Measurements from ENCODE around the gene IGFBP7.
"Not testable (repeated sequence)": the region's sequence is repeated elsewhere in the genome, so short reads cannot be mapped to it uniquely, and the experiment has no call there.

IGFBP7 gene

DNA sequence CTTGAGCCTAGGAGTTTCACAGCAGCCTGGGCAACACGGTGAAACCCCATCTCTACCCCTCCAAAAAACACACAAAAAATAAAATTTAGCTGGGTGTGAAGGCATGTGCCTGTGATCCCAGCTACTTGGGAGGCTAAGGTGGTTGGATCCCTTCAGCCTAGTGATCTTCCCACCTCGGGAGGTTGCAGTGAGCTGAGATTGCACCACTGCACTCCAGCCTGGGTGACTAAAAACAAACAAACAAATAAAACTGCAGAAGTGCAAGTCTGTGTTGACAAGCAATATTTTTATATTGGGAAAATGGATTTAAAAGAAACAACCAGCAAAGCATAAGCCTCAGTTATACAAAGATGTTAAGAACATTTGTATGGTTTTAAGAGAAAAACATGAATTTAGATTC, 46.1 kb downstream of the IGFBP7 start:
- H3K4me2 ChIP-seq (ENCODE audit: low read length), result no peak overlapping the region
- H3K4me3 ChIP-seq (ENCODE audit: low read depth, low read length), result no peak overlapping the region

DNA sequence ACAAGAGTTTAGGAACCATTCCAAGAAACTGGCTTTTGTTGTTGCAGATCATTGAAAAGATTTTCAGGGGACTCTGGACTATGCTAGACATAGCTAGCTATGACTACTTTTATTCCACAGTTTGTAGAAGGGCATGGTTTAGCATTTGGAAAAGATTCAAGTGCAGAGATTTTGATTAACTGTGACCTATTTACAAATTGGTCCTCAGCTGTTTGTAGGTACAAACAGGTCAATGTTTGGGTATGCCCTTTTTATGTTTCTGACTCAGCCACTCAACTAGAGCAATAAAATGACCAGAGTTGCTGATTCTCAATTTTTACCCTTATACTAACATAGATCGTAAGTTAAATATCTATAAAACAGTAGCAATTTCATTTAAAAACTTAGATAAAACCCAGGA, 46.7 kb downstream of the IGFBP7 start:
- H3K4me3 ChIP-seq (ENCODE audit: low read depth, low read length), result no peak overlapping the region

More for the DNA sequence above, 46.1 kb downstream of the IGFBP7 start:
- Histone ChIP-seq H3K9me3 (ENCODE audit: control insufficient read depth, low read length) (no peaks in the 10 kb centered on the region), H2AFZ (no peak overlapping the region), H3K27ac (no peak overlapping the region), H3K27me3 (ENCODE audit: control insufficient read depth, insufficient read depth, low read length) (no peaks in the 10 kb centered on the region), H3K9ac (no peak overlapping the region), H3K4me1 (no peaks in the 10 kb centered on the region), H3K79me2 (no peaks in the 10 kb centered on the region), H3K36me3 (ENCODE audit: control insufficient read depth, insufficient read depth, low read length) (no peaks in the 10 kb centered on the region)
- TF ChIP-seq, protein P1, sequence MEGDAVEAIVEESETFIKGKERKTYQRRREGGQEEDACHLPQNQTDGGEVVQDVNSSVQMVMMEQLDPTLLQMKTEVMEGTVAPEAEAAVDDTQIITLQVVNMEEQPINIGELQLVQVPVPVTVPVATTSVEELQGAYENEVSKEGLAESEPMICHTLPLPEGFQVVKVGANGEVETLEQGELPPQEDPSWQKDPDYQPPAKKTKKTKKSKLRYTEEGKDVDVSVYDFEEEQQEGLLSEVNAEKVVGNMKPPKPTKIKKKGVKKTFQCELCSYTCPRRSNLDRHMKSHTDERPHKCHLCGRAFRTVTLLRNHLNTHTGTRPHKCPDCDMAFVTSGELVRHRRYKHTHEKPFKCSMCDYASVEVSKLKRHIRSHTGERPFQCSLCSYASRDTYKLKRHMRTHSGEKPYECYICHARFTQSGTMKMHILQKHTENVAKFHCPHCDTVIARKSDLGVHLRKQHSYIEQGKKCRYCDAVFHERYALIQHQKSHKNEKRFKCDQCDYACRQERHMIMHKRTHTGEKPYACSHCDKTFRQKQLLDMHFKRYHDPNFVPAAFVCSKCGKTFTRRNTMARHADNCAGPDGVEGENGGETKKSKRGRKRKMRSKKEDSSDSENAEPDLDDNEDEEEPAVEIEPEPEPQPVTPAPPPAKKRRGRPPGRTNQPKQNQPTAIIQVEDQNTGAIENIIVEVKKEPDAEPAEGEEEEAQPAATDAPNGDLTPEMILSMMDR (IDR thresholded peaks at IDR 0.05), result no peak

DNA sequence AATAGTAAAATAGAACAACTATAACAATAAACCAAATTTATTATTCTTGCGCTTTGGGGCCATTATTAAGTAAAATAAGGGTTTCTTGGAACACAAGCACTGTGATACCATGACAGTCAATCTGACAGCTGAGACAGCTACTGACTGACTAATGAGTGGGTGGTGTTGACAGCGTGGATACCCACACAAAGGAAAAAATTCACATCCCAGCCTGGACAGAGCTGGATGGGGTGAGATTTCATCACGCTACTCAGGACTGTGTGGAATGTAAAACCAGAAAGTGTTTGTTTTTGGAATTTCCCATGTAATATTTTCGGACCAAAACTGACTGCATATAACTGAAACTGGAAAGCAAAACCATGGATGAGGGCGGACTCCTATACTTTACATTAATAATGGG, 48.8 kb downstream of the IGFBP7 start:
- H3K9me3 ChIP-seq (ENCODE audit: control insufficient read depth, low read length), result no peaks in the 10 kb centered on the region
- H3K36me3 ChIP-seq (ENCODE audit: control insufficient read depth, insufficient read depth, low read length), result no peaks in the 10 kb centered on the region
- TF ChIP-seq, protein P1 (IDR thresholded peaks at IDR 0.05), result no peak
- H3K4me2 ChIP-seq (ENCODE audit: low read length), result no peak overlapping the region
- H3K27me3 ChIP-seq (ENCODE audit: control insufficient read depth, insufficient read depth, low read length), result no peaks in the 10 kb centered on the region
- no peak overlapping the region for H3K9ac ChIP-seq
- H3K27ac ChIP-seq, result no peak overlapping the region
- H3K4me3 ChIP-seq (ENCODE audit: low read depth, low read length), result no peak overlapping the region
- H3K4me1 ChIP-seq, result no peaks in the 10 kb centered on the region
- H3K79me2 ChIP-seq, result no peaks in the 10 kb centered on the region
- H2AFZ ChIP-seq, result no peak overlapping the region

More for the DNA sequence above, 46.7 kb downstream of the IGFBP7 start:
- Histone ChIP-seq H3K27ac (peak overlapping the region; percentile 32), H3K36me3 (ENCODE audit: control insufficient read depth, insufficient read depth, low read length) (no peaks in the 10 kb centered on the region), H2AFZ (no peak overlapping the region), H3K4me2 (ENCODE audit: low read length) (no peak overlapping the region), H3K9ac (no peak overlapping the region), H3K9me3 (ENCODE audit: control insufficient read depth, low read length) (no peaks in the 10 kb centered on the region), H3K4me1 (no peaks in the 10 kb centered on the region), H3K27me3 (ENCODE audit: control insufficient read depth, insufficient read depth, low read length) (no peaks in the 10 kb centered on the region), H3K79me2 (no peaks in the 10 kb centered on the region)
- TF ChIP-seq, protein P1 (IDR thresholded peaks at IDR 0.05), result no peak

DNA sequence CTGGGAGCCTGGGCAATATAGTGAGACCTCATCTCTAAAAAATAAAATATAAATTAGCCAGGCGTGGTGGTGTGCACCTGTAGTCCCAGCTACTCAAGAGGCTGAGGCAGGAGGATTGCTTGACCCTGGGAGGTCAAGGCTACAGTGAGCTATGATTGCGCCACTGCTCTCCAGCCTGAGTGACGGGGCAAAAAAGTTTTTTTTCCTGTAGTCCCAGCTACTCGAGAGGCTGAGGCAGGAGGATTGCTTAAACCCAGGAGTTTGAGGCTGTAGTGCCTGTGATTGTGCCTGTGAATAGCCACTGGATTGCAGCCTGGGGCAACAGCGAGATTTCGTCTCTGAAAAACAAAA, 49.5 kb downstream of the IGFBP7 start:
- peak overlapping the region; percentile 7 for H3K27ac ChIP-seq
- not testable (repeated sequence) for H3K4me1 ChIP-seq

DNA sequence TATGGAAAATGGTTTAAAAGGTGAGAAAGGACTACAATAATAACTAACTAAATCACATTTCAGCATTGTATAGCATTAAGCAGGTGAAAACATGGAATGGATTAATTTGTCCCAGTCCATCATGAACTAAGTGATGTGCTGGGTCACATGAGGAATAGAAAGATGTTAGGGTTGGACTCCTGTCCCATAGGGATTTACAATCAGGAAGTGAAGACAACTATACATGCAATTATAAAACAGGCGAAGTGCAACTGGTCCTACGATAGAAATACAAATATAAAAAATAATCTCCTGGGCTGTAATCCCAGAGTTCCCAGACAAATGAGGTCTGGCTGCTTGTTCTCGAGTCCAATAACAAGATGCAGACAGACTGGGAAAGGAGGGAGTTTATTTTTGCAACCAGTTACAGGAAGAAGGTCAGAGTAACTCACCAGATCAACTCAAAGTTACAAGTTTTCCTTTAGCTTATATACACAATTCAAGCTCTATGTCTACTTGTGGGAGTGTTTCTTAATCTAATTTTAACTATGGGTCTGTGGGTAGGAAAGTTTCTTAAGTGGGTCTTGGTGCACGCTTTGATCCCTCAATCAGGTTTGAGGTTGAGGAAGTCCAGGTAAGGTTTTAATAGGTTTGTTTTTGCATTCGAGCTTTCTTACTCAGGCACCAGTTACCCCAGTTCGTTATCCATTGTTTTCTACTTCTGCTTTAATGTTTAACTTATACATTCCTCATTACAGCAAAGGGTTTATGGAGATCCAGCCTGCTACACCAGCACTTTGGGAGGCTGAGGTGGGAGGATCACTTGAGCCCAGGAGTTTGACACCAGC, 50.1 kb downstream of the IGFBP7 start:
- Histone ChIP-seq H2AFZ (no peak overlapping the region), H3K9ac (no peak overlapping the region), H3K9me3 (ENCODE audit: control insufficient read depth, low read length) (no peaks in the 10 kb centered on the region), H3K4me2 (ENCODE audit: low read length) (no peak overlapping the region), H3K27me3 (ENCODE audit: control insufficient read depth, insufficient read depth, low read length) (no peaks in the 10 kb centered on the region), H3K79me2 (no peaks in the 10 kb centered on the region), H3K36me3 (ENCODE audit: control insufficient read depth, insufficient read depth, low read length) (no peaks in the 10 kb centered on the region), H3K4me1 (no peaks in the 10 kb centered on the region), H3K27ac (peak overlapping the region; percentile 7), H3K4me3 (ENCODE audit: low read depth, low read length) (no peak overlapping the region)
- TF ChIP-seq, protein P1 (IDR thresholded peaks at IDR 0.05), result no peak

More for the DNA sequence above, 49.5 kb downstream of the IGFBP7 start:
- H3K9me3 ChIP-seq (ENCODE audit: control insufficient read depth, low read length); H3K9ac ChIP-seq; H3K27me3 ChIP-seq (ENCODE audit: control insufficient read depth, insufficient read depth, low read length); H3K36me3 ChIP-seq (ENCODE audit: control insufficient read depth, insufficient read depth, low read length); H3K4me2 ChIP-seq (ENCODE audit: low read length); H3K79me2 ChIP-seq; H2AFZ ChIP-seq; H3K4me3 ChIP-seq (ENCODE audit: low read depth, low read length): not testable (repeated sequence)
